Measurements from ENCODE around the gene GPC3. TPM values are rescaled to one million over a fixed set of nuclear protein-coding genes. Genes with fewer than 3 reads are reported as not detected.
A peak's percentile ranks its signal among the peaks of the same experiment; 100 is the strongest.

GPC3 gene
- total and polyA plus RNA-seq, 3 experiments from 2014 or later = not detected

DNA sequence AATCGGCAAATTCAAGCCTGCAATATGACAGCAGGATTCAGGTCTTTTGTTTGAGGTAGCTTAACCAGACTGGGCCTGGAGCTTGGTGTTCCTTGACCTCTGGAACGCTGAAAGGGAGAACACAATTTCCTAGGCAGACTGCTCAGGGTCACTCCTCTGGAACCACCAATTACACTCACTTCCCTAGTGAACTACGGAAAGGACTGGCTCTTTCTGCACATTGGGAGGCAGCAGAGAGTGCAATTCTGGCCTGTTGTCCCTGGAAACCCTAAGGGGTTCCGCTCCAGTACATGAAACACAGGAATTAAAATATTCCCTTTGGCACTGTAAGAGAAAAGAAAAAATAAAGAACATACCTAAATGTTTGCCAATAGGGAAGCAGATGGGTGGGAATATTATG is 58.6 kb downstream of the GPC3 start:
- Histone ChIP-seq H3K36me3 (ENCODE audit: insufficient read depth, low read length) (no peaks in the 10 kb centered on the region), H3K9me3 (ENCODE audit: low read length) (no peaks in the 10 kb centered on the region), H3K4me1 (ENCODE audit: insufficient read depth, low read length) (peaks cover 19% of the 10 kb centered on the region), H3K4me3 (ENCODE audit: low read length) (no peak overlapping the region), H3K27ac (ENCODE audit: low read depth, low read length) (no peak overlapping the region), H3K27me3 (ENCODE audit: insufficient read depth, low read length, poor library complexity, severe bottlenecking) (no peaks in the 10 kb centered on the region)
- no peak for DNase-seq
- POLR2A ChIA-PET = no interaction called here
- H3K4me3 Mint-ChIP-seq = no peak overlapping the region
- H3K4me1 Mint-ChIP-seq = peaks cover 16 to 20% (median 18%) of the 10 kb centered on the region in 3 donors
- H3K27ac Mint-ChIP-seq = peak overlapping the region in 1 of 8 donors; percentile 19
- peaks cover 4 to 10% of the 10 kb centered on the region in 2 donors for H3K27me3 Mint-ChIP-seq
- no peaks in the 10 kb centered on the region for H3K36me3 Mint-ChIP-seq
- CTCF ChIA-PET = no interaction called here
- no peaks in the 10 kb centered on the region for H3K9me3 Mint-ChIP-seq

GRCh38 chrX:133926099-133926498 is 59.3 kb downstream of the GPC3 start:
- H3K9me3 ChIP-seq (ENCODE audit: low read length) = no peaks in the 10 kb centered on the region
- no peak overlapping the region for H3K27ac Mint-ChIP-seq
- POLR2A ChIA-PET = no interaction called here

GRCh38 chrX:133924548-133924947 is 60.8 kb downstream of the GPC3 start:
- H3K9me3 Mint-ChIP-seq = no peaks in the 10 kb centered on the region
- CTCF ChIA-PET = no interaction called here
- no peak overlapping the region for H3K4me3 ChIP-seq (ENCODE audit: low read length)
- no peak overlapping the region for H3K27ac ChIP-seq (ENCODE audit: low read depth, low read length)
- H3K4me1 ChIP-seq (ENCODE audit: insufficient read depth, low read length) = peaks cover 21% of the 10 kb centered on the region
- no peaks in the 10 kb centered on the region for H3K36me3 ChIP-seq (ENCODE audit: insufficient read depth, low read length)
- peaks cover 0 to 1% of the 10 kb centered on the region in 2 donors for H3K27me3 Mint-ChIP-seq
- no peaks in the 10 kb centered on the region for H3K9me3 ChIP-seq (ENCODE audit: low read length)
- DNase-seq = no peak
- no peaks in the 10 kb centered on the region for H3K36me3 Mint-ChIP-seq
- POLR2A ChIA-PET = no interaction called here
- no peak overlapping the region for H3K4me3 Mint-ChIP-seq
- peaks cover 19 to 21% (median 20%) of the 10 kb centered on the region in 3 donors for H3K4me1 Mint-ChIP-seq
- peak overlapping the region in 1 of 8 donors; percentile 85 for H3K27ac Mint-ChIP-seq
- no peaks in the 10 kb centered on the region for H3K27me3 ChIP-seq (ENCODE audit: insufficient read depth, low read length, poor library complexity, severe bottlenecking)

More at GRCh38 chrX:133926099-133926498, 59.3 kb downstream of the GPC3 start:
- H3K27me3 Mint-ChIP-seq = peaks cover 3 to 9% of the 10 kb centered on the region in 2 donors
- DNase-seq = no peak
- H3K9me3 Mint-ChIP-seq = no peaks in the 10 kb centered on the region
- no peak overlapping the region for H3K4me3 Mint-ChIP-seq
- H3K4me3 ChIP-seq (ENCODE audit: low read length) = no peak overlapping the region
- CTCF ChIA-PET = no interaction called here
- H3K4me1 Mint-ChIP-seq = peaks cover 19 to 21% (median 20%) of the 10 kb centered on the region in 3 donors
- peaks cover 21% of the 10 kb centered on the region for H3K4me1 ChIP-seq (ENCODE audit: insufficient read depth, low read length)
- no peaks in the 10 kb centered on the region for H3K27me3 ChIP-seq (ENCODE audit: insufficient read depth, low read length, poor library complexity, severe bottlenecking)
- no peak overlapping the region for H3K27ac ChIP-seq (ENCODE audit: low read depth, low read length)
- H3K36me3 Mint-ChIP-seq = no peaks in the 10 kb centered on the region
- H3K36me3 ChIP-seq (ENCODE audit: insufficient read depth, low read length) = no peaks in the 10 kb centered on the region

GRCh38 chrX:133923548-133923947 is 61.8 kb downstream of the GPC3 start:
- DNase-seq = no peak
- H3K4me1 ChIP-seq (ENCODE audit: insufficient read depth, low read length) = peaks cover 21% of the 10 kb centered on the region
- H3K27me3 ChIP-seq (ENCODE audit: insufficient read depth, low read length, poor library complexity, severe bottlenecking) = no peaks in the 10 kb centered on the region
- no peaks in the 10 kb centered on the region for H3K36me3 Mint-ChIP-seq
- H3K27me3 Mint-ChIP-seq = peaks cover 0 to 6% of the 10 kb centered on the region in 2 donors
- ChIA-PET POLR2A (no interaction called here), CTCF (no interaction called here)
- no peaks in the 10 kb centered on the region for H3K9me3 Mint-ChIP-seq
- peaks cover 19 to 21% (median 20%) of the 10 kb centered on the region in 3 donors for H3K4me1 Mint-ChIP-seq
- no peak overlapping the region for H3K27ac ChIP-seq (ENCODE audit: low read depth, low read length)
- H3K4me3 Mint-ChIP-seq = peak overlapping the region in 1 of 7 donors; percentile 79
- H3K9me3 ChIP-seq (ENCODE audit: low read length) = no peaks in the 10 kb centered on the region
- H3K4me3 ChIP-seq (ENCODE audit: low read length) = no peak overlapping the region
- no peaks in the 10 kb centered on the region for H3K36me3 ChIP-seq (ENCODE audit: insufficient read depth, low read length)
- peak overlapping the region in 2 of 8 donors; percentile 82 to 95 for H3K27ac Mint-ChIP-seq

DNA sequence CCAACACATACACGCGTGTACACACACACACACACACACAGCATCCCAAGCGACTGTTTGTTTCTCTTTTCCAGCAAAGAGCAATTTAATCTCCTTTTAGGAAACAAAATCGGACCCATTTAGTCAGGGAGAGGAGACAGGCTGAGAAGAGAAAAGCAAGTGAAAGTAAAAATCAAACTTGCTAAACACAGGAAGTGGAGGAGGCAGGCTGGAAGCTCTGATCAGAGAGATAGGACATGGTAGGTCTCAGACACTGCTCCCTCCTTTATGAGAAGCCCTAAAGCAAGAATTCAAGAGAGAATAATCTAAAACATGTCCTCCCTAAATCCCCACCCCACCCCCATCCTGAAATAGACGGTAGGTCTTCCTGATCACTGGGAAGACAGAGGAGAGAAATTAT is 62.3 kb downstream of the GPC3 start:
- Mint-ChIP-seq H3K4me3 (peak overlapping the region; percentile 57 to 79 (median 73)), H3K27me3 (peaks cover 0 to 6% of the 10 kb centered on the region in 2 donors), H3K9me3 (no peaks in the 10 kb centered on the region), H3K27ac (peak overlapping the region in 7 of 8 donors; percentile 65 to 95 (median 81)), H3K36me3 (no peaks in the 10 kb centered on the region), H3K4me1 (peaks cover 19 to 21% (median 20%) of the 10 kb centered on the region in 3 donors)
- Histone ChIP-seq H3K36me3 (ENCODE audit: insufficient read depth, low read length) (no peaks in the 10 kb centered on the region), H3K4me3 (ENCODE audit: low read length) (no peak overlapping the region), H3K27ac (ENCODE audit: low read depth, low read length) (no peak overlapping the region), H3K27me3 (ENCODE audit: insufficient read depth, low read length, poor library complexity, severe bottlenecking) (no peaks in the 10 kb centered on the region), H3K9me3 (ENCODE audit: low read length) (no peaks in the 10 kb centered on the region), H3K4me1 (ENCODE audit: insufficient read depth, low read length) (peaks cover 21% of the 10 kb centered on the region)
- ChIA-PET POLR2A (no interaction called here), CTCF (no interaction called here)
- DNase-seq = peak in 2 of 5 donors; percentile 7 to 37

DNA sequence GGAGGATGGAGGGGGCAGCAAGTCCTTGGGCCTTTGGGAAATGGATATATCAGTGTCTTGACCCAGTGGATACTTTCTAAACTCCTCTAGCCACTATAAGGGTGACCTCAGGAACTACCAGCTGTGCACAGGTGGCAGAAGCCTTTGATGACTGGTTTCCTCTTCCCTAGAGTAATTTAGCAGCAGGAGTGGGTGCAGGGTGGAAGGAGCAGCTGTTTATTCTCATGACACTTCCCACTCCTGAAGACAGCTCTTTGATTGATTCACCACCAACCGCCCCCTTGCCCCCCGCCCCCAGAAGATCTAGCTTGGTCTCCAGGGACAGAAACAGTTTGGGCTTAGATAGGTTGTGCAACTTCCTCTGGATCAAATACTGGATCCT is 63.0 kb downstream of the GPC3 start:
- no peaks in the 10 kb centered on the region for H3K36me3 ChIP-seq (ENCODE audit: insufficient read depth, low read length)
- H3K4me1 Mint-ChIP-seq = peaks cover 19 to 21% (median 20%) of the 10 kb centered on the region in 3 donors
- peaks cover 0 to 3% (median 0%) of the 10 kb centered on the region in 3 donors for H3K36me3 Mint-ChIP-seq
- peaks cover 0 to 6% of the 10 kb centered on the region in 2 donors for H3K27me3 Mint-ChIP-seq
- peaks cover 21% of the 10 kb centered on the region for H3K4me1 ChIP-seq (ENCODE audit: insufficient read depth, low read length)
- CTCF ChIA-PET = no interaction called here
- peak overlapping the region in 3 of 8 donors; percentile 65 to 92 (median 85) for H3K27ac Mint-ChIP-seq
- H3K4me3 ChIP-seq (ENCODE audit: low read length) = no peak overlapping the region
- no peak overlapping the region for H3K27ac ChIP-seq (ENCODE audit: low read depth, low read length)
- no peaks in the 10 kb centered on the region for H3K9me3 Mint-ChIP-seq
- H3K9me3 ChIP-seq (ENCODE audit: low read length) = no peaks in the 10 kb centered on the region
- no peaks in the 10 kb centered on the region for H3K27me3 ChIP-seq (ENCODE audit: insufficient read depth, low read length, poor library complexity, severe bottlenecking)
- H3K4me3 Mint-ChIP-seq = peak overlapping the region in 4 of 7 donors; percentile 57 to 79 (median 74)
- no peak for DNase-seq
- POLR2A ChIA-PET = no interaction called here

DNA sequence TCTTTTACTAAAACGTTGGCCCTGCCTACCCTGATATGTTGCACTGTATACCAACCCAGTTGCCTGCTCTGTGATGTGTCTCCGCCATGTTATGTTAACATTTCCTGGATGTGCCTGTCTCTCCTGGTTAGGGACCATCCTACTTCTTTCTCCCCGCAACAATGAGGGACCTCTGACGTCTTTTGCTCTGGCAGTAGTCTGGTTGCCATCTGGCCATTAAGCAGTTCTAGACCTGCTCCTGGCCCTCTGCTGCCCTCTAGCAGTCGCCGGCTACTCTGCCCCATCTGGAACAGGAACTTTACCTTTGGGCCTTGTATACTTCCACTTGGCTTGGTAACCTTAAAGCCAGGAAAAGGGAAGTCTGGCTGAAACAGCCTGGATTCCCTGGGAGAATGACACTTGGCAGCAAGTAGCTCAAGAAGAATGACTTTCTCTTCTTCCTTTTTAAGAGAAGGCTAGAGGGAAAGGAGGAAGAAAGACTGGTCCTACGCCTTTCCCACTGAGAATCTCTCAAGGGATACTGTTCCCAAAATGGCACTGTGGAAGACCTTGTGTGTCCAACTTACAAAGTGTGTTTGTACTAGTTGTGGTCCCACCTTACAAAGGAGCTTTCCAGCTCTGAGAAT is 63.5 kb downstream of the GPC3 start:
- H3K27ac Mint-ChIP-seq = peak overlapping the region in 2 of 8 donors; percentile 45 to 85
- no peak overlapping the region for H3K4me3 ChIP-seq (ENCODE audit: low read length)
- peaks cover 19 to 21% (median 20%) of the 10 kb centered on the region in 3 donors for H3K4me1 Mint-ChIP-seq
- no peaks in the 10 kb centered on the region for H3K27me3 ChIP-seq (ENCODE audit: insufficient read depth, low read length, poor library complexity, severe bottlenecking)
- POLR2A ChIA-PET = no interaction called here
- H3K9me3 Mint-ChIP-seq = peaks cover 0 to under 1% (median 0%) of the 10 kb centered on the region in 5 donors
- H3K4me1 ChIP-seq (ENCODE audit: insufficient read depth, low read length) = peaks cover 21% of the 10 kb centered on the region
- H3K27me3 Mint-ChIP-seq = peaks cover 0 to 6% of the 10 kb centered on the region in 2 donors
- no peaks in the 10 kb centered on the region for H3K9me3 ChIP-seq (ENCODE audit: low read length)
- no peak overlapping the region for H3K27ac ChIP-seq (ENCODE audit: low read depth, low read length)
- peaks cover 0 to 8% (median 0%) of the 10 kb centered on the region in 3 donors for H3K36me3 Mint-ChIP-seq
- DNase-seq = peak in 1 of 5 donors; percentile 13
- no peaks in the 10 kb centered on the region for H3K36me3 ChIP-seq (ENCODE audit: insufficient read depth, low read length)
- CTCF ChIA-PET = no interaction called here
- H3K4me3 Mint-ChIP-seq = peak overlapping the region in 2 of 7 donors; percentile 73 to 79

- H3K27me3 Mint-ChIP-seq = peaks cover 0 to 6% of the 10 kb centered on the region in 2 donors
- CTCF ChIA-PET = no interaction called here
- H3K9me3 Mint-ChIP-seq = peaks cover 0 to 2% (median 0%) of the 10 kb centered on the region in 5 donors
- no peak overlapping the region for H3K4me3 ChIP-seq (ENCODE audit: low read length)
- H3K36me3 Mint-ChIP-seq = peaks cover 0 to 8% (median 0%) of the 10 kb centered on the region in 3 donors
- H3K4me1 Mint-ChIP-seq = peaks cover 19 to 21% (median 20%) of the 10 kb centered on the region in 3 donors
- no peak for DNase-seq
- H3K4me3 Mint-ChIP-seq = no peak overlapping the region
- no peaks in the 10 kb centered on the region for H3K27me3 ChIP-seq (ENCODE audit: insufficient read depth, low read length, poor library complexity, severe bottlenecking)
- H3K36me3 ChIP-seq (ENCODE audit: insufficient read depth, low read length) = no peaks in the 10 kb centered on the region
- no peak overlapping the region for H3K27ac ChIP-seq (ENCODE audit: low read depth, low read length)
- POLR2A ChIA-PET = no interaction called here
- H3K27ac Mint-ChIP-seq = no peak overlapping the region
- no peaks in the 10 kb centered on the region for H3K9me3 ChIP-seq (ENCODE audit: low read length)
- H3K4me1 ChIP-seq (ENCODE audit: insufficient read depth, low read length) = peaks cover 21% of the 10 kb centered on the region
These were observed 64.3 kb downstream of the GPC3 start for GRCh38 chrX:133921086-133921485.
